HG02981 (cell line): ENCODE results near the gene RNU5D-1.
A peak's percentile ranks its signal among the peaks of the same experiment; 100 is the strongest.

Experiments
- ATAC-seq: cut with Tn5 transposase; IDR thresholded peaks from one replicate; pipeline ENCODE4 v1.9.1; 2021; ENCODE audit warnings: mild to moderate bottlenecking, moderate library complexity; ENCODE audit not compliant: unreplicated experiment

RNU5D-1 gene

DNA sequence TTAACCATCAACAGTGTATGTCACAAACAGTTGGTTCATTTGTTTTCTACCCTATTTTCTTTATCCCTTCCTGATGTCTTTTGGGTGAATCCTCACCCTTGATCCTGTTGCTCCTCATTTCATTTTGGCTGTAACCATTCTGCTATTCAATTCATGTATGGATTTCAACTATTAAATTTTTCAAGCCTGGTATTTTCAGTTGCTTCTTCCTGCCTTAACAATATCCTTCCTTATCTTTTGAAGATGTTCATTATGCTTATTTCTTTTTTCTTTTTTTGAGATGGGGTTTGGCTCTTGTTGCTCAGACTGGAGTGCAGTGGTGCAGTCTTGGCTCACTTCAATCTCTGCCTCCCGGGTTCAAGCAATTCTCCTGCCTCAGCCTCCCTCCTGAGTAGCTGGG is 2.8 kb upstream of the RNU5D-1 start:
- ATAC-seq = no peak

GRCh38 chr1:44733365-44733764 is 2.4 kb upstream of the RNU5D-1 start:
- ATAC-seq = no peak

GRCh38 chr1:44724955-44725698 is 5.8 kb downstream of the RNU5D-1 start:
- ATAC-seq = no peak

GRCh38 chr1:44724296-44724954 is 6.5 kb downstream of the RNU5D-1 start:
- ATAC-seq = no peak

GRCh38 chr1:44723496-44724295 is 7.3 kb downstream of the RNU5D-1 start:
- no peak for ATAC-seq

GRCh38 chr1:44723064-44723463 is 7.9 kb downstream of the RNU5D-1 start:
- ATAC-seq = no peak

DNA sequence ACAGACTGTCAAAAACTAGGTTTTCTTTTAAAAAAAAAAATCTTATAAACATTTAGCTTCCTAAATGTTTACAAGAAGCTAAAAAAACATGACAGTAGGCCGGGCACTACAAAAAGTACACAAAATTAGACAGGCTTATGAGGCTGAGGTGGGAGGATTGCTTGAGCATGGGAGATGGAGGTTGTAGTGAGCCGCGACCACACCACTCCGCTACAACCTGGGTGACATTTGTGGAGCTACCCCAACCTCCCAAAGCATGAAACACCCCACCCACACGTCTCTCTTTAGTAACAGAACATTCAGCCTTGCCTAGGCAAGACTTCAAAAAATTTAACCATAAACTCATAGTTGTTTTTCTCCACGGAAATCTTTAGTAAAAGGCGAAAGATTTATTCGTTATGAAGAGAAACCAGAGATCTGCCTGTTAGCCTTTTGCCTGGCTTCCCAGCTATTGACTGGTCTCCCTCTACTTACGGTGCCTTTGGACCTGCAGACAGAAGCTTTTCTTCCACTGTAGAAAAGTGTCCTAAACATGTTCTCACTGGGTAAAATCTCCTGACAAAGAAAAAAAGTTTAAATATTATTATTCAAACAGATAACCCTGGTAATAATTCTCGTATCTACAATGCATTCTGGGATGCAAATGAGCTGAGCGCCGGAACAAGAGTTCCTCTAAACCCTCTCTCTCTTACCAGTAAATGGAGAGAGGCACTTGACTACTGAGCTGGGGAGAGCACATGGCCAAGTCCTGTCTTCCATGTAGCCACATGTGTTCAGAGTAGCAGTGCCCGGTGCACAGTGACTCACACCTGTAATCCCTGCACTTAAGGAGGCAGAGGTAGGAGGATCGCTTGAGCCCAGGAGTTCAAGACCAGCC is 9.2 kb downstream of the RNU5D-1 start:
- ATAC-seq = peak; percentile 65

DNA sequence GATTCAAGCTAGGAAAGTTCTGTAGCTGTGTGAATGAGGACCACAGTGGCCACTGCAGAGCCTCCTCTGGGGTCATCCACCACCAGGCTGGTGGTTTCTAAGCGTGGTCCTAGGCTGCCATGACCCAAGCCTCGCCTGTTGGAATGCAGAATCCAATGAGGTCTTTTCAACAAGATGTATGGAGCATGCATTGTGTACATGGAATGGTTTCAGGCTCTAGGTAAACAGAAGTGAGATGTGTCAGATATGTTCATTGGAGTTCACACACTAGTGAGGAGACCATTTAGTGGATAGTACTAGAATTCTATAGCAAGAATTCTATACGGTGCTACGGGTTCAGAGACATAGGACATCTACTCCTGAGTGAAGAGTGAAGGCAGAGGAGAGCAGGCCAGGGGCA is 10.7 kb downstream of the RNU5D-1 start:
- ATAC-seq = no peak

DNA sequence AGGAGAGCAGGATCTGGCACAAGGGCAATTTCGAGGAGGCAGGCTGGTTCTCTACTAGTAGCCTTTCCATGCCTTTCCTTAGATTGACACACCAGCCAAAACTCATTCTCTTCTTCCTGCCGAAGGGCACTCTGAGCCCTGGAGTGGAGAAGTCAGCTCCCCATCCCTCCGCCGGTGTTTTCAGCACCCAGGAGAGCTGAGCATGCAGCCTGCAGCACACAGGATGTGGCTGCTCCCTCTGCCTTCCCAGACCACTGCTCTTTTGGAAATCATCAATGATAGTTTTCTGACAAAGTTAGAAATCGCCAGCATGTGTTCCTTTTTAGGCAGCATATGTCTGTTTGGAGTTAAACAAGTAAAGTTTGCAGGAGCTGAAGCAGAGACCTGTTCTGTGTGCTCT is 11.7 kb downstream of the RNU5D-1 start:
- ATAC-seq = no peak

DNA sequence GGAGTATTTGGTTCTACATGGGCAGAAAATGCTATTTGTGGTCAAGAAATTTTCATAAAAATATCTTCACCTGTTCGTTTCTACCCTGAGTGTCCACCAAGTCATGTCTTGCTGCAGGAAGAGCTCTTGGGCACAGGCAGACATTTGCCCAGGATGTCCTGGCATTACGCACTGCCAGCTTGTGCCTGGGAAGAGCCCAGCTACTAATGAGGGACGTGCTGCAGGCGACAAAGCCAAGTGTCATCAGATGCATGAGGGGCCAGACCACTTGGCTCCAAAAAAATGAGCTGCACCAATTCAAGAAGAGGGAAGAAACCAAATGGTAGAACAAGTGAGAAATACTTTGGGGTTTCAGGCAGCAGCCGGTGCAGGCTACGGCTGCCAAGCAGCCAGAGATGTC is 12.9 kb downstream of the RNU5D-1 start:
- no peak for ATAC-seq

DNA sequence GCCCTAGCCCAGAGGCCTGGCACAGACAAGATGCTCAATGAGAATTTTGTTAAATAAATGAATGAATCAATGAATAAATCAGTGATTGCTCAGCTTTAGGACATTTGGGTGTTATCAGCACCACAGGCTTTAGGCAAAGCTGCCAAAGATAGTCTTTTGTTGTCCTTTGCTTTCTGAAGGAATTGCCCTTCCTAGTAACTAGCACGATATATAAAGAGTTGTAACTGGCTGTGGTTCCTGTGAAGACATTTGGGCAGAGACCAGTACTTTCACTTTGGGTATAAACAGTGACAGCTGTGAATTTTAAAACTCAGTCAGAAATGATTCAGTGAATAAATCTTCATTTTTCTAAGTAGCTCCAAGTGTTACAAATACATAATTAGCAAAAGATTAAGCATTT is 13.3 kb downstream of the RNU5D-1 start:
- no peak for ATAC-seq

DNA sequence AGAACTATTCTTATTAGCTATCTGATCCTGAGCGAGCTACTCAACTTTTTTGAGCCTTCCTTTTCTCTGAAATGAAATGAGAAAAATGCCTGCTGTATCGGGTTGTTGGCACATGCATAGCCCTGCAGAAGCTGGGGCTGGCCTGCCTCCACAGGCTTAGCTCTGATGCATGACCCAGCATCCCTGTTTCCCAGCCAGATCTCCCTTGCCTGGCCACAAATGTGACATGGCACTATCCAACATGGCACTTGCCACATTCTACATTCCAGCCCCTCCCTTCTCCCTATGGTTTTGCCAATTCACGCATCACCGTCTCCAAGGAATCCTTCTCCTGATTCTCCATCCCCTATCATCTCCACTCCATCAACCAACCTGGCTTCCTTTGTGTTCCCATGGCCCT is 13.8 kb downstream of the RNU5D-1 start:
- ATAC-seq = no peak

DNA sequence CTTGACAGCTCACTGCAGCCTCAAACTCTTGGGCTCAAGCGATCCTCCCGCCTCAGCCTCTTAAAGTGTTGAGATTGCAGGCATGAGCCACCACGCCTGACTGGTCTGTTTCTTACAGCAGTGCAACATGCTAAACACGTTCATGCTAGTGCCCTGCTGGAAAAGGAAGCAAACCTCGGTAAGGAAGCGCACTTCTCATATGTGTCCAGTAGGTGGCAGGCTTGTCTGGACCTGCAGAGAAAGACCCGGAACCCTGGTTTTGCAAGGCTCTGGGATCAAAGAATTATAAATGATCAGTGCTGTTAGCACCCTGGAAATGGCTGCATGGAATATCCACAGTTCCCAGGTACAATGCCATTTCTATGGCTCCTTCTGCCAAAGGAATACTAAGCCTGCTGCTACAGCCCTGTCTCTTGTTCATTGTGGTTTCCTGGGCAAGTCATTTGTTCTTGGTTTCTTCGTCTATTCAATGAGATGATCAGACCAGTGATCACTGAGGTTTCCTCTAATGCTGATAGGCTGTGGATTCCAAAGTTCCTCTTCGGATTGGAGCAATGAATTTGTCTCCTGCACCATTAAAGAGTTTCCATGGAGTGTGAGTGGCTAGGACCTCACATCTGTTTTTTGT is 15.9 kb downstream of the RNU5D-1 start:
- ATAC-seq = no peak

DNA sequence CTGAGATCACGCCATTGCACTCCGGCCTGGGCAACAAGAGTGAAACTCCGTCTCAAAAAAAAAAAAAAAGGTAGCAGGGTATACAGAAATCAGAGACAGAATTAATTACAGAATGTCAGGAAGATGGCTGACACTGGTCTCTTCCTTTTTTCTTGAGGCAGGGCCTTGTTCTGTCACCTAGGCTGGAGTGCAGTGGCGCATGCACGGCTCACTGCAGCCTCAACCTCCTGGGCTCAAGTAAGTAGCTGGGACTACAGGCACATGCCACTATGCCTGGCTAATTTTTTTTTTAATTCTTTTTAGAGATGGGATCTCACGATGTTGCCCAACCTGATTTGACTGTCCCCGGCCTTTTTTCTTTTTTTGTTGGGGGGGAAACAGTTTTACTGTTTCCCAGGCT is 16.4 kb downstream of the RNU5D-1 start:
- no peak for ATAC-seq

- ATAC-seq = no peak
Measured at GRCh38 chr1:44713321-44713781, 17.6 kb downstream of the RNU5D-1 start.

GRCh38 chr1:44707959-44708831 is 22.8 kb downstream of the RNU5D-1 start:
- no peak for ATAC-seq

DNA sequence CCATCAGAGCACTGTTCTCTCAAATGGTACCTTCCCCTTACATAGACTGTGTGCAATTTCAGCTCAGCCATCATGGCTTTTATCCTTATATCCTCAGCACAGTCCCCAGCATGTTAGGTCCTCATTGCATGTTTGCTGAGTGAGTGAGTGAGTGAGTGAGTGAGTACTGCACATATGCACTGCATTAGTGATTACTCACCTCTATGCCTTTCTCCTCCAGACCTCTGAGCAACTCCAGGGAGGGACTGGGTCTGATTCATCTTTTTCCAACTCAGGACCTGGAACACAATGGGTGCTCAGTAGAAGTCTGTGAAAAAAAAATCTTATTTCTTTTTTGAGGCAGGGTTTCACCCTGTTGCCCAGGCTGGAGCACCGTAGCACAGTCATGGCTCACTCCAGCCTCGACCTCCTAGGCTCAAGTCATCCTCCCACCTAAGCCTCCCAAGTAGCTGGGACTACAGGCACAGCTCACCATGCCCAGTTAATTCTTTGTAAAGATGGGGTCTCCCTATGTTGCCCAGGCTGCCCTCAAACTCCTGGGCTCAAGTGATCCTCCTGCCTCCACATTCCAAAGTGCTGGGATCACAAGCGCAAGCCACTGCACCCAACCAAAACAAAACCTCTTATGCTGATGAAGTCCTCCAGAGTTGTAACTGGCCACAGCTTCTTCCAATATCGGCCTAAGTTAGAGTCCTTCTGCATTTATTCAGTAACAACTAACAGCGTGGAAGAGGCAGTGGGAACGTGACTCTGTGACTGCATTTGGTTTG is 23.7 kb downstream of the RNU5D-1 start:
- ATAC-seq = no peak

DNA sequence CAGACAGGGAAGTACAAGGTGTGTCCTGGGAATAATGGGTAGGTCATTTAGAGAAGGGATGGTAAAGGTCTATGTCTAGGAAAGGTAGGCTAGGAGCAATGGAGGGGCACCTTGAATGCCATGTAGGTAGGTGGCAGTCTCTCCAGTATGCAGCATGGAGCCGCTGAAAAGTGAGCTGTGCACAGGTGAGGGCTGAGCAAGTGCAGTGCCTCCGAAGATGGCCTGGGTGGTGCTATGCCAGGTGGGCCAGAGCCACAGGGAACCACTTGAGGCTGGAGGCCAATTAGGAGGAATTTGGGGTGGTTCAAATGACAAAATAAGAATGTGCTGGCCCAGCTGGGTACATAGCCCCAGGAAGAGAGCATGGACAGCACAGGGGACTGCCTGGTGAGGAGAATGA is 25.0 kb downstream of the RNU5D-1 start:
- ATAC-seq = no peak

DNA sequence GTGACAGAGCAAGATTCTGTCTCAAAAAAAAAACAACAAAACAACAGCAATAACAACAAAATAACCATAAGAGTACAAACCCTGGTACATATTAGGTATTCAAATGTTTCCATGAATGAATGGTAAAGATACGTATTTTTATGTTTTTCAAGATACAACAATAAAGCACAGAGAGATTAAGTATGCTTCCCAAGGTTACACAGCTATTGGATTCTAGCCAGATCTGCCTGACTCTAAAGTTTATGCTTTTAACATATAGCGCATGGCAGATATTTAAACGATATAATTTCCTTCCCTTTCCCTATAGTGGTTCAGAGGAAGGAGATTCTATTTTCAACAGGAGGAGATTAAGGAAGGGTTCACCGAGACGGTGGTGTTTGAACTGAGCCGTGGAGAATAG is 25.5 kb downstream of the RNU5D-1 start:
- ATAC-seq = no peak
